ENCODE results near the gene ICA1. TPM values are rescaled to one million over a fixed set of nuclear protein-coding genes. Genes with fewer than 3 reads are reported as not detected.

ICA1 gene
- total and polyA plus RNA-seq, 10 donors, result 9.6 to 45.7 (median 27.0) TPM

DNA sequence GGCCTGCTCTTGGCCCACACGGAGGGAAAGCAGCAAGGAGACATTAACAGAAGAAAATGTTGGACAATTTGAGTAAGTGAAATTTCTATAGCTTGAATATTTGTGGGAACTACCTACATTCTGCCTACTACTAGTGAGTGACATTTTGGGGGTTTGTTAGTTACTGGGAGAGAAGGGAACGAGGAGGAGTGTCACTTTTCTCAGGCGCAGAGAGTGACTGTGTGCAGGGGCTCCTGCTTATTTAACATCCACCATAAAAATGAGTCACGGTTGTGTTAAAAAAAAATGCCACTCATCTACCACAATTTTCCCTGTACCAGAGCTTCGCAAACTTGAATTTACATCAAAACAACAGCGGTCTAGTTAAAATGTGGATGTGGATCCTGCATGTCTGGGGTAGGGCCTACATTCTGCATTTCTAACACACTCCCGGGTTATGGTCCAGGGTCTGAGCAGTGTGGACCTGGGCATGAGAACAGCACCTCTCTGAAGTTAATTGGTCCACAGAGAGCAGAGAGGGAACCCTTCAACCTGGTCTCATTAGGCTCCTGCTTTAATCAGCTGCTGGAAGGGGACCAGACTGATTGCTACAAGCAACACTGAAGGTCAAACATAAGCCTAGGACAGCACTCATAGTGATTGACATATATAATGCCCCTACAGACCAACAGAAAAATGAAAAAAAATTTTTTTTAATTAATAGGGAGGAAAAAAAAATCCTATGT, 41.4 kb downstream of the ICA1 start:
- peaks cover 0 to 6% (median 2%) of the 10 kb centered on the region in 6 donors for H3K4me1 ChIP-seq
- no peak overlapping the region for H3K27ac ChIP-seq
- 79 to 96% (median 87%) methylated on average over 7 of the region's 7 CpGs for WGBS, 5 donors
- intact Hi-C loops (cut with DNase I; ENCODE audit: low total_unique reads), result no loop called here
- H3K27me3 ChIP-seq (replicated peaks in 1 of 7), result no peaks in the 10 kb centered on the region
- H3K36me3 ChIP-seq, result peaks cover 0 to 35% (median 0%) of the 10 kb centered on the region in 6 donors
- no peak overlapping the region for H3K4me3 ChIP-seq
- H3K9me3 ChIP-seq, result no peaks in the 10 kb centered on the region
- TF ChIP-seq POLR2A (IDR thresholded peaks at IDR 0.05) (no peak), POLR2AphosphoS5 (IDR thresholded peaks at IDR 0.05) (no peak)
- TF ChIP-seq, protein P1, sequence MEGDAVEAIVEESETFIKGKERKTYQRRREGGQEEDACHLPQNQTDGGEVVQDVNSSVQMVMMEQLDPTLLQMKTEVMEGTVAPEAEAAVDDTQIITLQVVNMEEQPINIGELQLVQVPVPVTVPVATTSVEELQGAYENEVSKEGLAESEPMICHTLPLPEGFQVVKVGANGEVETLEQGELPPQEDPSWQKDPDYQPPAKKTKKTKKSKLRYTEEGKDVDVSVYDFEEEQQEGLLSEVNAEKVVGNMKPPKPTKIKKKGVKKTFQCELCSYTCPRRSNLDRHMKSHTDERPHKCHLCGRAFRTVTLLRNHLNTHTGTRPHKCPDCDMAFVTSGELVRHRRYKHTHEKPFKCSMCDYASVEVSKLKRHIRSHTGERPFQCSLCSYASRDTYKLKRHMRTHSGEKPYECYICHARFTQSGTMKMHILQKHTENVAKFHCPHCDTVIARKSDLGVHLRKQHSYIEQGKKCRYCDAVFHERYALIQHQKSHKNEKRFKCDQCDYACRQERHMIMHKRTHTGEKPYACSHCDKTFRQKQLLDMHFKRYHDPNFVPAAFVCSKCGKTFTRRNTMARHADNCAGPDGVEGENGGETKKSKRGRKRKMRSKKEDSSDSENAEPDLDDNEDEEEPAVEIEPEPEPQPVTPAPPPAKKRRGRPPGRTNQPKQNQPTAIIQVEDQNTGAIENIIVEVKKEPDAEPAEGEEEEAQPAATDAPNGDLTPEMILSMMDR (IDR thresholded peaks at IDR 0.05 in 8 of 11, conservative IDR thresholded peaks at IDR 0.05 in 3 of 11), result no peak
- no peak for DNase-seq

DNA sequence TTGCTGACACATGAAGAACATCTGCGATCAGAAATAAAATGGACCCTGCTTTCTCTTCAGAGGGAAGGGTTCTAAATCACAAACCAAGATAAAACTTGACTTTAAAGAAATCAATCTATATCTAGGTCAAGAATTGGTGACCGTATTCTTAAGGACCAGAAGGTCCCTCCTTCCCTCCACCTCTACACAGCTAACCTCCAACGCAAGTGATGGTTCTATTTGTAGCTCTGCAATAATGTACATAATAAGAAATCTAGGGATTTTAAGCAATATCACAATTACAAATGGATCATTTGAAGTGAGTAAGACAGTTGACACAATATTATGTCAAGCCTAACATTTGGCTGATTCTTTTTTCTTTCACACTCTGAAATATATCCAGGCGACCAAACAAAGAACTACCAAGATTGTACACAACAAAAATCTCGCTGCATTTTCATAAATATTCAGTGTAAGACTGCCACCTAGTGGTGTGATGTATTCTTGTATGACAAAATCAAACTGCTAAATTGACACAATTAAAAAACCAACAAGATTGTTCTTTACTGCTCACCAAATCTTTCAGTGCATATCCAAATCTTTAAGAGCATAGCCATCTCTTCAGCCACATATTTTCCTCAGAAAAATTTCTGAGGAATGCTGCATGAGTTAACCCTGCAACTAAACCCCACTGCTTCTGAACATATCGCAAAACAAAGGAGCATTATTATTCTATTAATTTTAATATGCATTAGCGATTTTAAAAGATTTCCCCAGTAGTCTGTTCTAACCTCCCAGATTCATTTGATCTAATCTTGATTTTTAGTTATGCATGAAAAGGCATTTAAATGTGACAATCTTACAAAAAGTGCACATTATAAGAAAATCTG, 44.5 kb downstream of the ICA1 start:
- Histone ChIP-seq H3K27ac (no peak overlapping the region), H3K36me3 (peaks cover 0 to 40% (median 0%) of the 10 kb centered on the region in 6 donors), H3K4me1 (peaks cover 0 to 12% (median 2%) of the 10 kb centered on the region in 6 donors), H3K27me3 (replicated peaks in 1 of 7) (no peaks in the 10 kb centered on the region), H3K4me3 (no peak overlapping the region), H3K9me3 (no peaks in the 10 kb centered on the region)
- no peak for DNase-seq
- 58 to 66% (median 62%) methylated on average over 7 of the region's 7 CpGs for WGBS, 5 donors
- intact Hi-C loops (cut with DNase I; ENCODE audit: low total_unique reads), result loop anchor here (10.0 kb wide), 4 partner anchors 453 to 1113 kb away; no protein-coding TSS in a partner anchor
- no peak for TF ChIP-seq POLR2A (IDR thresholded peaks at IDR 0.05)
- TF ChIP-seq POLR2AphosphoS5 (IDR thresholded peaks at IDR 0.05), result no peak
- TF ChIP-seq, protein P1 (IDR thresholded peaks at IDR 0.05 in 8 of 11, conservative IDR thresholded peaks at IDR 0.05 in 3 of 11), result peak; percentile 34 to 89 (median 74)

DNA sequence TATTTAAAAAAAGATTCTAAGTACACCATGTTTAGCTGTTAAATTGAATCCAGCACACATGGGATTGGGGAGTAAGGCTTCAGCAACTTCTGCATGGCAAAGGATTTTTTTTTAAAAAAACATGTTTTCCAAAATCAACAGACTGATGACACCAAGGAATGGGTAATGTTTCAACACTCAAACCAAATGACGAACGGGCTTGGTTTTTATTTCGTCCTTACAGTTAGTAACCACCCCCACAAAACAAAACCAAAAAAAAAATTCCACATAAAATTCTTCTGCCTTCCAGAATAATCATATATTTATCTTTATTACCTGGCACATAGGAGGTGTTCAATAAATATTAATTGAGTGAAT, 45.7 kb downstream of the ICA1 start:
- H3K9me3 ChIP-seq, result no peaks in the 10 kb centered on the region
- no peak for DNase-seq
- 89 to 95% (median 92%) methylated on average over 3 of the region's 3 CpGs for WGBS, 5 donors
- peaks cover 0 to 40% (median 0%) of the 10 kb centered on the region in 6 donors for H3K36me3 ChIP-seq
- TF ChIP-seq POLR2A (IDR thresholded peaks at IDR 0.05) (no peak), POLR2AphosphoS5 (IDR thresholded peaks at IDR 0.05) (no peak)
- TF ChIP-seq, protein P1 (IDR thresholded peaks at IDR 0.05 in 8 of 11, conservative IDR thresholded peaks at IDR 0.05 in 3 of 11), result no peak
- peaks cover 0 to 21% (median 3%) of the 10 kb centered on the region in 6 donors for H3K4me1 ChIP-seq
- no peak overlapping the region for H3K4me3 ChIP-seq
- no peak overlapping the region for H3K27ac ChIP-seq
- no peaks in the 10 kb centered on the region for H3K27me3 ChIP-seq (replicated peaks in 1 of 7)
- intact Hi-C loops (cut with DNase I; ENCODE audit: low total_unique reads), result loop anchor here (10.0 kb wide), 4 partner anchors 452 to 1112 kb away; no protein-coding TSS in a partner anchor

Data from spleen (tissue), 11 donors.